Posterior cingulate gyrus (tissue), 11 donors: ENCODE results near the gene FLOT2.
"Not testable (repeated sequence)": the region's sequence is repeated elsewhere in the genome, so short reads cannot be mapped to it uniquely, and the experiment has no call there.

Experiments
- DNase-seq, 10 donors: peaks; one replicate each; pipeline versions ENCODE4 v3.0.0 to v3.0.0-alpha.2; 2020 to 2021; ENCODE audit warnings: mixed read lengths in 3 of 10
- intact Hi-C: fragments of 100-400 bp; cut with DNase I; formaldehyde crosslinking; loops from one replicate; pipeline ENCODE4 v1.15.1; 2023

FLOT2 gene

DNA sequence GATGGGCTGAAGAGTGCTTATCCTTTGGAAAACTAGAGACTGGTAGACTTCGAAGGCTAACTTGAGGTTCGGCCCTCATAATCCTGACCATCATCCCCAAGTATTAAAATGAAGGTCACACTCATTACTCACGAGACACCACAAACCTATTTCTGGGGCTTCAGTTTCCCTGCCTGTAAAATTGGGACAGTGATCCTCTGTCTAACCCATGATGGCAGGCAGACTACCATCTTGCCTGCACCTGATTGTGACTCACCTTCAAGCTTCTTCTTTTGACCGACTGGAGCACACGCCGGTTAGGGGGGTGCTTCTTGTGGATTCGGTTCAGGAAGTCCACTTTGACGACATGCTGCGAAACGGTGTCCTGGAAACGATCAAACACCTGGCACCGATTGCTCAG is 19.5 kb upstream of the FLOT2 start:
- intact Hi-C loops = no loop called here
- no peak for DNase-seq

DNA sequence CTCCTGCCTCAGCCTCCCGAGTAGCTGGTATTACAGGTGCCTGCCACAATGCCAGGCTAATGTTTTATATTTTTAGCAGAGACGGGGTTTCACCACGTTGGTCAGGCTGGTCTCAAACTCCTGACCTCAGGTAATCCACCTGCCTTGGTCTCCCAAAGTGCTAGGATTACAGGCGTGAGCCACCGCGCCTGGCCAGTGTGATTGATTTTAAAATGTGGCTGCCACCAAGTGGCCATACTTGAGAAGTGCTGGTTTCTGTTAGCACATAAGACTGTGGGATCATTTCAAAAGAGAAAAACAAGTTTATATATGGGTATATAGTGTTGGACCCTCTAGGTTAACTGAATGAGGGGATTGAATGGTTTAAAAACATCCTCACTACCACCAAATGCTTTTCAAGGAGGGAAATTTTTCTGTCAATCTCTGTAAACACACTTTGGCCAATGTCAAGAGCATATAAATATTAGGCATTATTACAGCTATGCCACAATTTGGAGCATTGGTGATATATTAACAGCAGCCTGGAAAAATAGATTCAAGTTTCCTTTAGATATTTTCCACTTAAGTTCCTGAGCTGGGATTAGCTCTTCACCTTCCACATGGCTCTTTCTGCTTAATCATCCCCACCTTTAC is 18.9 kb upstream of the FLOT2 start:
- intact Hi-C loops = no loop called here
- DNase-seq = peak in 7 of 10 donors; percentile 33 to 90 (median 53)

DNA sequence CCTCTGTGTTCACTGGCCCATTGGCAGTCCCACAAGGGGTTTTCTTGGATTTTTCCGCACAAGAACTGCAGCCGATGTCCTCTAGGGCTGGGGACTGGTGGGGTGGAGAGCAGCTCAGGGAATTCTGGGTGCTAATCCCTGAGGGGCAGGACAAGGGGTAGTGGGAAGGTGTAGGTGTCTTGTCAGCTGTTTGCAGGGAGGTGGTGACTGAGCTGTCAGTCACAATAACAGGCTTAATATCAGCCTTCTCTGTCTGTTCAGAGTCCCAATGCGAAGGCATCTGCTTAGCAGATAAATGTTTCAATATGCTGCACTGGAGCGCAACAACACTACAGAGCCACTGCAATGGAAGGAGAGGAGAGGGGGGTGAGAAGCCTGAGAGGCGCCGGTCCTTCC is 15.4 kb upstream of the FLOT2 start:
- intact Hi-C loops = loop anchor here (5.0 kb wide), 1 partner anchor 186 kb away; the partner anchor contains the start of genes NEK8 and TLCD1

GRCh38 chr17:28912281-28912937 is 14.9 kb upstream of the FLOT2 start:
- no peak for DNase-seq
- intact Hi-C loops = loop anchor here (5.0 kb wide), 1 partner anchor 185 kb away; the partner anchor contains the start of genes NEK8 and TLCD1

More for the DNA sequence above, 15.4 kb upstream of the FLOT2 start:
- no peak for DNase-seq

GRCh38 chr17:28911411-28912045 is 14.0 kb upstream of the FLOT2 start:
- intact Hi-C loops = loop anchor here (5.0 kb wide), 1 partner anchor 184 kb away; the partner anchor contains the start of genes NEK8 and TLCD1
- no peak for DNase-seq

GRCh38 chr17:28910534-28910933 is 13.0 kb upstream of the FLOT2 start:
- no peak for DNase-seq
- intact Hi-C loops = loop anchor here (5.0 kb wide), 1 partner anchor 183 kb away; the partner anchor contains the start of genes NEK8 and TLCD1

- peak in 2 of 10 donors; percentile 34 to 41 for DNase-seq
- intact Hi-C loops = no loop called here
Observed at GRCh38 chr17:28908640-28909167, 11.2 kb upstream of the FLOT2 start.

DNA sequence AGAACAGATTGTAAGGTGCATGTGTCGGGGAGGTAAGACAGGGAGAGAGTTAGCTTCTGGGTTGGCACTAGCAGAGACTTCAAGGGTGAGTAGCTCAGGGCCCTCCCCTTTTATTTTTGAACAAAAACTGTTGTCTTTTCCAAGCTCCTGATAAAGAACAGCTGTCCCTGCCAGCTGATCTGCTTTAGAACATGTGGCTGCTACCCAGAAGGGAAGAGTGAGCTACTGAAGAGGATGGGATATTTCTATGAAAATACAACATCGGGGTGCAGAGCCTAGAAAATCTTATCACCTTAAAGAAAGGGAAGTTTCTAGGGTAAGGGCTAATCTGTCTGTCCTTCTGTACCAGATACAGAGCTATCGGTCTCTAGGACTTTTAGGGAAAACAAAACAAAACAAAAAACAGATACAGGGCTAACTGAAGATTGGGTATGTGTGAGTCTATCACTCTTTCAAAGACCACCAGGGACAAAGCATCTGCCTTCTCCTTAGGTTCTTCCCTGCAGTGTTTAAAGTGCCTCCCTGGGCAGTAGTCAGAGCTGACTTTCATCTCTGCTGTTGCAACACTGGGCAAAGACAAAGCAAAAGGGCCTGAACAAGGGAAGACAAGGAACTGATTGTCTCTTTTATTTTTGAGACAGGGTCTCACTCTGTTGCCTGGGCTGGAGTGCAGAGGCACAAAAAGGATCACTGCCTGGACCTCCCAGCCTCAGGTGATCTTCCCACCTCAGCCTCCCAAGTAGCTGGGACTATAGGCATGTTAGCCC is 10.4 kb upstream of the FLOT2 start:
- DNase-seq = no peak
- intact Hi-C loops = no loop called here

GRCh38 chr17:28906706-28907438 is 9.3 kb upstream of the FLOT2 start:
- intact Hi-C loops = no loop called here
- DNase-seq = no peak

DNA sequence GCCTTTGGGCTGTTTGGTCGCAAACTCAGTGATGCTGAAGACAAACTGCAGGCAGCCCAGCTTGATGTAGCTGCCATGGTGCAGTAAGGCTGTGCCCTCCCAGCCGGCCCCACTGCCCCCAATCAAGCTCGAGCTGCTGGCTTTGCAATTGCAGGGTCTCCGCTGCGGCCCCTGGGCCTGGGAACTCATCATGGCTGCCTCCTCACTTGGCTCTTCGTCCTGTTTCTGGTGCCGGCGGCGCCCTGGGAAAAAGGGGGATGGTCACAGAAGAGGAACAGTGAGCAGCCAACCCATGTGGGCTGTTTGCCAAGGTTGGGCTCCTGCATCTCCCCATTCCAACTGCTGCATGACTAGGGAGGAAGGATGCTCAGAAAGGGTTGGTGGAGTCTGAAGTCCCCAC is 8.7 kb upstream of the FLOT2 start:
- intact Hi-C loops = no loop called here

GRCh38 chr17:28904800-28905199 is 7.3 kb upstream of the FLOT2 start:
- DNase-seq = no peak
- intact Hi-C loops = loop anchor here (5.0 kb wide), 2 partner anchors 43 to 142 kb away; no protein-coding TSS in a partner anchor

More for the DNA sequence above, 8.7 kb upstream of the FLOT2 start:
- peak in 1 of 10 donors; percentile 35 for DNase-seq

DNA sequence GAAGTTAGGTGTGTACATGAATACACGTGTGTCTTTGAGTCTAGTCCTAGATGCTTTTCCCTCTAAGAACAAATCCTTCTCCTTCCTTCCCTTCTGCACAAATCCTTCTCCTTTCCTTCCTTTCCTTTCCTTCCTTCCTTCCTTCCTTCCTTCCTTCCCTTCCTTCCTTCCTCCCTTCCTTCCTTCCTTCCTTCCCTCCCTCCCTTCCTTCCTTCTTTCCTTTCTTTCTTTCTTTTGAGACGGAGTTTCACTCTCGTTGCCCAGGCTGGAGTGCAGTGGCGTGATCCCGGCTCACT is 6.0 kb upstream of the FLOT2 start:
- intact Hi-C loops = loop anchor here (5.0 kb wide), 2 partner anchors 44 to 141 kb away; no protein-coding TSS in a partner anchor
- not testable (repeated sequence) for DNase-seq

DNA sequence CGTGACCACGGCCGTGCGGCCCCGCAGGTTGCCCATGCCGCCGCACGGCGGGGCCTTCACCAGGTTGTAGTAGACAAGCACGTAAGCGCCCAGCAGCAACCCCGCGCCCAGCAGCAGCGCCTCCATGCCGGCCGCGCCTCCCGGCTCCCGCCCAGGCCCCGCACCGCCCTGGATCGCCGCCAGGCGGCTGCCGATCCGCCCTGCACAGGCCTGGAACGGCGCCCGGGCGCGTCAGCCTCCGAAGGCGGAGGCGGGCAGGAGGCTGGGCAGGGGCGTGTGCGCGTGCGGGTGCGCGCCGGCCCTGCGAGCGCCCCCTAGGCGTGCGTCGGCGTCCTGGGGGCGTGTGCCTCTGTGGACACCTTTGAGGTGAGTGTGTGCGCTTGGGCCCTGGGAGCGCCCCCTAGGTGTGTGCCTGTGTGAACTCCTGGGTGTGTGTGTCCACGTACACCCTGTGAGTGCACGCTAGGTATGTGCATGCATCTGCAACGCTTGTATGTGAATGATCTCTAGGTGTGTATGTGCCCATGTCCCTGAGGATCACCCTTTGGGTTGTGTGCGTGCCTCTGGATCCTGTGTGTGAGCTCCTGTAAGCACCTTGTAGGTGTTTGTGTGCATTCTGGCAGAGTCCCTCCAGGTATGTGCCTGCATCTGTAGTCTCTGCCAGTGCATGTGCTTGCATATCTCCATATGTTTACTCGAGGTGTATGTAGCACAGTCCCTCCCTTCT is 5.4 kb upstream of the FLOT2 start, which contains the start of gene DHRS13:
Gene DHRS13, minus strand, starts transcription at position 261 of the 727 bp plus-strand sequence. Its CDS starts 135 bp downstream, at position 126.
- intact Hi-C loops = loop anchor here (5.0 kb wide), 2 partner anchors 44 to 141 kb away; no protein-coding TSS in a partner anchor
- peak; percentile 70 to 97 (median 80) for DNase-seq

DNA sequence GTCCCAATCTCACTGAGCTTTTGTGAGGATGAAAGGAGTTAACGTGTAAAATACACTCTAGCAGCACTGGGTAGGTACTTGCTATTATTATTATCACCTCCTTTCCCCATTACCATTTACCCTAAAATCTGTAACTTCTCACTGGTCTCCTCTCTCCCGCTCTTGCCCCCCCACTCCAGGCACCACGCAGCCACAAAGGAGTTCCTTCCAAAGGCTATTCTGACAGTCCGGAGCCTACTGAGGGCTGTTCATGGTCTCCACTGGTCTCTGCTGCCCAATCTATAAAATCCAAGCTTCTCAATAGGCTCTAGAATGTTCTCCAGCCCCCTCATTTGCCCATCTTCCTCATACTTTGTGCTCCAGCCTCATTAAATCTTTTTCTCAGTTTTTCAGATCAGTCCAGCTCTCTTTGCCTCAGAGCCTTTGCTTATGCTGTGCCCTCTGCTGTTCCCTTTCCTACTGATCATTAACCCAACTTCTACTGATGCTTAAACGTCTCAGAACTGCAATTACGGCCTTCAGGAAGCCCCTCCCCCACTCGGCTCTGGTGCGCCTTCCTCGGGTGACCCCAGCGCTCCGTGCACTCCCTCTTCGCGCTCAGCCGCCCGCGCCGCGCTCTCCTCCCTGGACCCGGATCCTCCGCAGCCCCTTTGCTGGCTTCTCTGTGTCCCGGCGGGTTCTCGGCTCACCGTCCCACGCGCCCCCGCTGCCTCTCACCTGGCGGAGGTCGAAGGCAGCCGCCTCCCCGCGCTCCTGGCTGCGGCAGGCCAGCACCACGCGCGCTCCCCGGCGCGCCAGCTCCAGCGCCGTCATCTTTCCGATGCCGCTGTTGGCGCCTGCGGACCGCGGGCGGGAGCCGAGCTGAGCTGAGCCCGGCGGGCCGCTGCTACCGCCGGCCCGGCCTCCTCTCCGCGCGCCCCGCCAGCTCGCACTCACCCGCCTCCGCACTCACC is 4.6 kb upstream of the FLOT2 start:
- DNase-seq = peak in 3 of 10 donors; percentile 30 to 90 (median 78)
- intact Hi-C loops = loop anchor here (5.0 kb wide), 2 partner anchors 45 to 140 kb away; no protein-coding TSS in a partner anchor

DNA sequence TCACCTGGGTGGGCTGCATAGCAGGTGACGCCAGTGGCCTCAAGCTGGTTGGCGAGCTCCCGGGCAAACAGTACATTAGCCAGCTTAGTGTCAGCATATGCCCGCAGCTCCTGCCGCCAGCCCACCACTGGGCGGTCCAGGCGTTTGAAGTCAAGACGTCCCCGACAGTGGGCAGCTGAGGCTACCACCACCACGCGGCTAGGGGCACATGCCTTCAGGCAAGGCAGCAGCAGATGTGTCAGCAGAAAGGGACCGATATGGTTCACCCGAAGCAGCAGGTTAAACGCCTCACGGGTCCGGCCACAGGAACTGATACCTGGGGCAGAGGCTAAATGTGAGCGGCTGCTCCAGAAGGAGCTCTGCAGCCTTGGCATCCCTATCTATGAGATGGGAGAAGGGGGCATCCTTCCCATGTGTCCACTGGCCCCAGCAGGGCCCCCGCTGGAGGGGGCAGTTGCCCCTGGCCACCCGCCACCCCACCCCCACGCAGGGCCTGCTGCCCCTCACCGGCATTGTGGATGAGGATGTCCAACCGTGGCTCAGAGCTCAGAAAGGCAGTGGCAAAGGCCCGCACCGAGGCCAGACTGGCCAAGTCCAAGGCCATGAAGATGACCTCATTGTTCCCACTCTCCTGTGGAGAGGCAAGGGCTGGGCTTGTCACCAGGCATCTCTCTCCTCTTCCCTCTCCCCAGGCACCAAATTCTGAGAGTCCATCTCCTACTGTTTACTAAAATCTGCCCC is 3.6 kb upstream of the FLOT2 start:
- intact Hi-C loops = loop anchor here (5.0 kb wide), 2 partner anchors 46 to 139 kb away; no protein-coding TSS in a partner anchor
- peak in 1 of 10 donors; percentile 70 for DNase-seq

GRCh38 chr17:28899212-28899815 is 1.8 kb upstream of the FLOT2 start:
- intact Hi-C loops = loop anchor here (5.0 kb wide), 1 partner anchor 42 kb away; the partner anchor contains the start of gene ERAL1
- DNase-seq = no peak
